Neural crest cell (in vitro differentiated cells): Measurements from ENCODE around the gene NREP. TPM values are rescaled to one million over a fixed set of nuclear protein-coding genes. Genes with fewer than 3 reads are reported as not detected.

Experiments used
- DNase-seq: peaks from one replicate; pipeline ENCODE4 v3.0.0; 2021; ENCODE audit warnings: low read depth, mixed read lengths, low spot score
- H3K27ac Mint-ChIP-seq: one replicate; pipeline ENCODE4 v1.8.0; 2021; ENCODE audit warnings: mild to moderate bottlenecking, mixed read lengths; ENCODE audit not compliant: unreplicated experiment
- H3K27me3 Mint-ChIP-seq: 2 replicates; pipeline ENCODE4 v1.8.0; 2021; ENCODE audit warnings: low read depth, mild to moderate bottlenecking, mixed read lengths
- H3K36me3 Mint-ChIP-seq: 2 replicates; pipeline ENCODE4 v1.8.0; 2021; ENCODE audit warnings: low read depth, mild to moderate bottlenecking, mixed read lengths
- H3K4me1 Mint-ChIP-seq: 2 replicates; pipeline ENCODE4 v1.8.0; 2021; ENCODE audit warnings: mixed read lengths
- H3K4me3 Mint-ChIP-seq: one replicate; pipeline ENCODE4 v1.8.0; 2021; ENCODE audit warnings: mild to moderate bottlenecking, mixed read lengths
- H3K9me3 Mint-ChIP-seq: 2 replicates; pipeline ENCODE4 v1.8.0; 2021; ENCODE audit warnings: mixed read lengths
- CTCF ChIP-seq: fragments of 200-600 bp; sonication (generic); conservative IDR thresholded peaks from 2 replicates; pipeline ENCODE4 v1.5.0; 2021; ENCODE audit warnings: antibody characterized with exemption, mild to moderate bottlenecking
- total RNA-seq: library from RNA; stranded (reverse); gene quantifications from 2 replicates; pipeline ENCODE4 v1.2.1, GENCODE V29; 2021

Gene NREP
- total RNA-seq, 1 donor from 2014 or later, result 382 TPM

- Mint-ChIP-seq H3K9me3 (no peaks in the 10 kb centered on the region), H3K4me1 (peaks cover 4% of the 10 kb centered on the region), H3K36me3 (no peaks in the 10 kb centered on the region), H3K4me3 (no peak overlapping the region), H3K27ac (no peak overlapping the region), H3K27me3 (no peaks in the 10 kb centered on the region)
- DNase-seq, result no peak
- no peak for TF ChIP-seq CTCF
Measured at GRCh38 chr5:111689357-111689935, 67.5 kb downstream of the NREP start.

- Mint-ChIP-seq H3K4me3 (no peak overlapping the region), H3K9me3 (no peaks in the 10 kb centered on the region), H3K27ac (no peak overlapping the region), H3K36me3 (no peaks in the 10 kb centered on the region), H3K27me3 (no peaks in the 10 kb centered on the region), H3K4me1 (peaks cover 10% of the 10 kb centered on the region)
- DNase-seq, result no peak
- TF ChIP-seq CTCF, result peak; percentile 12
Measured at GRCh38 chr5:111685969-111686368, 71.0 kb downstream of the NREP start.

GRCh38 chr5:111682641-111683040 lies 74.4 kb downstream of the NREP start:
- H3K27me3 Mint-ChIP-seq, result no peaks in the 10 kb centered on the region
- no peak overlapping the region for H3K27ac Mint-ChIP-seq
- H3K9me3 Mint-ChIP-seq, result no peaks in the 10 kb centered on the region
- H3K36me3 Mint-ChIP-seq, result no peaks in the 10 kb centered on the region
- peaks cover 17% of the 10 kb centered on the region for H3K4me1 Mint-ChIP-seq
- no peak for TF ChIP-seq CTCF
- H3K4me3 Mint-ChIP-seq, result no peak overlapping the region
- DNase-seq, result no peak

GRCh38 chr5:111682121-111682520 lies 74.9 kb downstream of the NREP start:
- Mint-ChIP-seq H3K27ac (no peak overlapping the region), H3K9me3 (no peaks in the 10 kb centered on the region), H3K4me1 (peaks cover 17% of the 10 kb centered on the region)

GRCh38 chr5:111681414-111682120 lies 75.4 kb downstream of the NREP start:
- Mint-ChIP-seq H3K4me1 (peaks cover 17% of the 10 kb centered on the region), H3K9me3 (no peaks in the 10 kb centered on the region), H3K27ac (no peak overlapping the region), H3K4me3 (no peak overlapping the region), H3K27me3 (no peaks in the 10 kb centered on the region), H3K36me3 (no peaks in the 10 kb centered on the region)
- no peak for DNase-seq
- TF ChIP-seq CTCF, result no peak

More at GRCh38 chr5:111682121-111682520, 74.9 kb downstream of the NREP start:
- no peak for DNase-seq
- H3K4me3 Mint-ChIP-seq, result no peak overlapping the region
- H3K27me3 Mint-ChIP-seq, result no peaks in the 10 kb centered on the region
- no peak for TF ChIP-seq CTCF
- no peaks in the 10 kb centered on the region for H3K36me3 Mint-ChIP-seq
